HepG2 (cell line): ENCODE measurements around the gene STOM. TPM values are rescaled to one million over a fixed set of nuclear protein-coding genes. Genes with fewer than 3 reads are reported as not detected.

ENCODE experiments used
- ARNTL ChIP-seq: sonication (generic); formaldehyde crosslinking; IDR thresholded peaks from 2 replicates; pipeline ENCODE4 v1.4.0; 2020; ENCODE audit warnings: mild to moderate bottlenecking, missing genetic modification reagents
- CHD2 ChIP-seq: IDR thresholded peaks from 2 replicates; pipeline ENCODE4 v1.6.1; 2011; ENCODE audit warnings: low read depth, low read length, improper control_type of control experiment
- GPN1 ChIP-seq: sonication (generic); formaldehyde crosslinking; IDR thresholded peaks from 2 replicates; pipeline ENCODE4 v1.5.1; 2020; ENCODE audit warnings: missing genetic modification reagents, borderline replicate concordance
- PITX1 ChIP-seq: sonication (generic); formaldehyde crosslinking; IDR thresholded peaks from 2 replicates; pipeline ENCODE4 v1.5.1; 2020; ENCODE audit warnings: mild to moderate bottlenecking, missing genetic modification reagents
- PRPF4 ChIP-seq: fragments of 200-400 bp; formaldehyde crosslinking; IDR thresholded peaks from 2 replicates; pipeline ENCODE4 v1.6.1; 2016; ENCODE audit warnings: low read length, low read depth; ENCODE audit not compliant: poor library complexity, severe bottlenecking
- SP4 ChIP-seq: sonication (generic); formaldehyde crosslinking; IDR thresholded peaks from 2 replicates; pipeline ENCODE4 v1.8.1; 2023; ENCODE audit warnings: mild to moderate bottlenecking, missing genetic modification reagents
- TARDBP ChIP-seq: sonication (generic); formaldehyde crosslinking; IDR thresholded peaks from 2 replicates; pipeline ENCODE4 v1.8.0; 2022; ENCODE audit warnings: mild to moderate bottlenecking, missing genetic modification reagents
- THYN1 ChIP-seq: sonication (generic); formaldehyde crosslinking; IDR thresholded peaks from 2 replicates; pipeline ENCODE4 v1.8.1; 2023; ENCODE audit warnings: low read depth, mild to moderate bottlenecking, moderate library complexity, missing genetic modification reagents, borderline replicate concordance
- ZBTB37 ChIP-seq: sonication (generic); formaldehyde crosslinking; IDR thresholded peaks from 2 replicates; pipeline ENCODE4 v1.4.0; 2020; ENCODE audit warnings: mild to moderate bottlenecking, missing genetic modification reagents
- ZNF232 ChIP-seq: sonication (generic); formaldehyde crosslinking; IDR thresholded peaks from 2 replicates; pipeline ENCODE4 v1.4.0; 2020; ENCODE audit warnings: missing genetic modification reagents, borderline replicate concordance
- ZNF33B ChIP-seq: sonication (generic); formaldehyde crosslinking; IDR thresholded peaks from 2 replicates; pipeline ENCODE4 v1.5.1; 2020; ENCODE audit warnings: mild to moderate bottlenecking, missing genetic modification reagents
- ZNF484 ChIP-seq: sonication (generic); formaldehyde crosslinking; IDR thresholded peaks from 2 replicates; pipeline ENCODE4 v1.5.1; 2020; ENCODE audit warnings: mild to moderate bottlenecking, low read depth, missing genetic modification reagents, borderline replicate concordance
- ZNF687 ChIP-seq: sonication (generic); formaldehyde crosslinking; IDR thresholded peaks from 2 replicates; pipeline ENCODE4 v1.5.1; 2020; ENCODE audit warnings: mild to moderate bottlenecking, missing genetic modification reagents, moderate library complexity
- polyA plus RNA-seq, 8 experiments: library from polyadenylated mRNA; depleted of rRNA in 3 of 8; stranded (reverse) in 7 of 8; unstranded in 1 of 8; fragments of >200 nt; fragmentation: Illumina TruSeq in 4 of 8; extraction: Trizol in 4 of 8; gene quantifications; 2 replicates each; pipeline versions ENCODE4 v1.2.1 to v1.2.3, GENCODE V29; 2011 to 2016; ENCODE audit warnings: low read depth in 4 of 8, missing spikeins in 1 of 8, mixed read lengths in 1 of 8; ENCODE audit not compliant: insufficient read depth in 1 of 8
- total RNA-seq, 5 experiments: library from RNA; depleted of rRNA; stranded (reverse); fragments of >200 nt; fragmentation: Illumina TruSeq; extraction: Trizol; gene quantifications; 2 replicates each; pipeline ENCODE4 v1.2.3, GENCODE V29; 2016; ENCODE audit warnings: low read depth in 1 of 5
- TF ChIP-seq, protein P1 (sequence below): sonication (generic); formaldehyde crosslinking; IDR thresholded peaks from 2 replicates; pipeline ENCODE4 v1.5.0; 2020; ENCODE audit warnings: missing genetic modification reagents, mild to moderate bottlenecking, borderline replicate concordance
- TF ChIP-seq, protein P2 (sequence below): IDR thresholded peaks from 2 replicates; pipeline ENCODE4 v1.6.1; 2016; ENCODE audit warnings: missing biosample characterization, missing genetic modification reagents, low read depth

The STOM gene
- total and polyA plus RNA-seq, 2 of the 13 experiments (the other 11 are each of a cell fraction or from before 2014, with no cell fraction given), result 43.6 to 165 TPM

DNA sequence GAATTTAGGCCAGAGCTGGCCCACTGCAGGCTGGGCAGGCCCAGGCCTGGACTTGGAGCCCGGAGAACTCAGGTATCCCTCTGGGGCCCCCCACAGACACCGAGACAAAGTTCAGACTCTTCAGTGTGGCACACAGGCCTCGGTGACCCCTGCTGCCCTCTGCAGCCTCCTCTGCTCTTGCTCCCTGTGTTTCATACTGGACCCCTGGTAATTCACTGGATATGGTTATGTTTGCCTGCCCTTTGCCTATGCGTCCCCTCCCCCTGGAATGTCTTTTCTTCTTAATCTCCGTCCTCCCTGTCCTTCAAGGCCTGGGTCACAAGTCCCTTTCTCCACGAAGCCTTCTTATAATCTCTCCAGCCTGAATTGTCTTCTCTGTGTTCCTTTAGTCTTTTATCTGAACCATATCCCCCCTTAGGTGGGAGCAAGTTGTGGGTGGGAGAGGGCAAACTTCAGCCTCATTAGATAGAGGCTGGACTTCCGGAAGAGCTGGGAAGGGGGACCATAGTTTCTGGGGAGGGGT is 72.0 kb downstream of the STOM start (continued):
- TF ChIP-seq, protein P1, sequence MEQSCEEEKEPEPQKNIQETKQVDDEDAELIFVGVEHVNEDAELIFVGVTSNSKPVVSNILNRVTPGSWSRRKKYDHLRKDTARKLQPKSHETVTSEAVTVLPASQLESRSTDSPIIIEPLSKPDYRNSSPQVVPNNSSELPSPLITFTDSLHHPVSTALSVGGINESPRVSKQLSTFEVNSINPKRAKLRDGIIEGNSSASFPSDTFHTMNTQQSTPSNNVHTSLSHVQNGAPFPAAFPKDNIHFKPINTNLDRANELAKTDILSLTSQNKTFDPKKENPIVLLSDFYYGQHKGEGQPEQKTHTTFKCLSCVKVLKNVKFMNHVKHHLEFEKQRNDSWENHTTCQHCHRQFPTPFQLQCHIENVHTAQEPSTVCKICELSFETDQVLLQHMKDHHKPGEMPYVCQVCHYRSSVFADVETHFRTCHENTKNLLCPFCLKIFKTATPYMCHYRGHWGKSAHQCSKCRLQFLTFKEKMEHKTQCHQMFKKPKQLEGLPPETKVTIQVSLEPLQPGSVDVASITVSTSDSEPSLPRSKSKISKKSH, result no peak
- TF ChIP-seq SP4 (CRISPR knock-in tag) (no peak), PRPF4 (no peak), ZNF232 (CRISPR knock-in tag) (no peak), GPN1 (no peak), CHD2 (no peak), ZNF33B (CRISPR knock-in tag) (no peak), ZBTB37 (CRISPR knock-in tag) (peak; percentile 60; the same call in 1 of the 2 replicates), TARDBP (CRISPR knock-in tag) (peak; percentile 32; the same call in 1 of the 2 replicates), ARNTL (CRISPR knock-in tag) (no peak), ZNF687 (CRISPR knock-in tag) (peak; percentile 70), ZNF484 (no peak), THYN1 (CRISPR knock-in tag) (no peak), PITX1 (CRISPR knock-in tag) (peak; percentile 55; the same call in 1 of the 2 replicates)
- TF ChIP-seq, protein P2, sequence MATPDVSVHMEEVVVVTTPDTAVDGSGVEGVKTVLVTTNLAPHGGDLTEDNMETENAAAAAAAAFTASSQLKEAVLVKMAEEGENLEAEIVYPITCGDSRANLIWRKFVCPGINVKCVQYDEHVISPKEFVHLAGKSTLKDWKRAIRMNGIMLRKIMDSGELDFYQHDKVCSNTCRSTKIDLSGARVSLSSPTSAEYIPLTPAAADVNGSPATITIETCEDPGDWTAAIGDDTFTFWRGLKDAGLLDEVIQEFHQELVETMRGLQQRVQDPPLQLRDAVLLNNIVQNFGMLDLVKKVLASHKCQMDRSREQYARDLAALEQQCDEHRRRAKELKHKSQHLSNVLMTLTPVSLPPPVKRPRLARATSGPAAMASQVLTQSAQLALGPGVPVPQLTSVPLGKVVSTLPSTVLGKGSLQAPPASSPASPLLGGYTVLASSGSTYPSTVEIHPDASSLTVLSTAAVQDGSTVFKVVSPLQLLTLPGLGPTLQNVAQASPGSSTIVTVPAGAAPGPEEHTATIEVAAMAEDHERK (CRISPR knock-in tag), result no peak
